ENCODE measurements around the gene GABBR2. TPM values are rescaled to one million over a fixed set of nuclear protein-coding genes. Genes with fewer than 3 reads are reported as not detected.

Gene GABBR2
- total and polyA plus RNA-seq, 9 of the 15 experiments (the other 6 are each of a cell fraction or from before 2014, with no cell fraction given), result 0.15 to 1.9 (median 0.32) TPM

DNA sequence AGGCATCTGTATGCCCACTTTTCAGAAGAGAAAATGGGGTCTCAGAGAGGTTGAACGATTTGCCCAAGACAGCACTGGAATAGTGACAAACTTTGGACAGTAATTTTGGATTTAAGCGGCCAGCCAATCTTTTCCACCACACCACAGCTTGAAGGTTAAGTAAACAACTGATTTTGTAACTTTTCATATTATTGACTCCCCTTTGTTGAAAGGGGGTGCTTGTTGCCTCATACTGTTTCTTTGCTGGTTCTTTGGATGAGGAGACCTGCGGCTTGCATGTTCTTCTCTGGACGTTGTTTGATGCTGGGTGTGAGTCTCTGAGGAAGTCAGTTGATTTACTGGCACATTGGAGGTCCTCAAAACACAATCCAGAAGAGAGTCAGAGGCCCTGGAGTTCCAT, 11.7 kb upstream of the GABBR2 start:
- ChIA-PET POLR2A (interaction anchor here (0.6 kb wide), 2 partner anchors 414 to 798 kb away, joined by 3 read pairs; partner anchors contain the start of gene TRMO), CTCF (ENCODE audit: low intra/inter-chr PET ratio) (no interaction called here)
- H3K27me3 ChIP-seq (ENCODE audit: control insufficient read depth in 2 of 2, insufficient read depth in 2 of 2, low read length in 2 of 2), result peaks cover 12 to 22% of the 10 kb centered on the region in 2 experiments; a peak in 4 of 5 replicates
- no peaks in the 10 kb centered on the region for H3K36me3 ChIP-seq (ENCODE audit: control insufficient read depth, insufficient read depth, low read length)
- no peaks in the 10 kb centered on the region for H3K4me1 ChIP-seq (replicated peaks in 1 of 2; ENCODE audit: control insufficient read depth in 2 of 2, insufficient read depth in 2 of 2, low read length in 2 of 2)
- in situ Hi-C loops (cut with MboI), result no loop called here
- DNase-seq (ENCODE audit: extremely low read depth in 1 of 4, low spot score in 3 of 4) (no peak), FAIRE-seq (no peak), ATAC-seq (no peak)
- H2AFZ ChIP-seq (ENCODE audit: low read depth, low read length), result no peak overlapping the region
- H3K9me3 ChIP-seq (replicated peaks; ENCODE audit: control insufficient read depth, insufficient read depth, low read depth, low read length), result no peaks in the 10 kb centered on the region
- 2% methylated on average over 4 of the region's 4 CpGs for WGBS (ENCODE audit: insufficient coverage, low coverage, missing lambda C conversion rate)
- no peak overlapping the region for H3K4me3 ChIP-seq
- 0 out of 2 replicates have a peak, but pooled peaks cover 3% of the 10 kb centered on the region for H4K20me1 ChIP-seq (replicated peaks; ENCODE audit: control insufficient read depth, insufficient read depth, low read length)
- H3K4me2 ChIP-seq (ENCODE audit: insufficient read depth, low read length), result no peak overlapping the region
- H3K9me1 ChIP-seq (ENCODE audit: control insufficient read depth, insufficient read depth, low read length), result no peaks in the 10 kb centered on the region
- no peak overlapping the region for H3K27ac ChIP-seq (ENCODE audit: extremely low read depth, low read depth, low read length)
- intact Hi-C loops (cut with micrococcal nuclease), result no loop called here
- no peaks in the 10 kb centered on the region for H3K79me2 ChIP-seq (ENCODE audit: control insufficient read depth, insufficient read depth, low read length)
- no peak overlapping the region for H3K9ac ChIP-seq (ENCODE audit: insufficient read depth in 1 of 2, low read depth in 2 of 2, low read length in 2 of 2)
- BruUV-seq (replicated peaks), result no TSS peak
- TF ChIP-seq, protein P1, sequence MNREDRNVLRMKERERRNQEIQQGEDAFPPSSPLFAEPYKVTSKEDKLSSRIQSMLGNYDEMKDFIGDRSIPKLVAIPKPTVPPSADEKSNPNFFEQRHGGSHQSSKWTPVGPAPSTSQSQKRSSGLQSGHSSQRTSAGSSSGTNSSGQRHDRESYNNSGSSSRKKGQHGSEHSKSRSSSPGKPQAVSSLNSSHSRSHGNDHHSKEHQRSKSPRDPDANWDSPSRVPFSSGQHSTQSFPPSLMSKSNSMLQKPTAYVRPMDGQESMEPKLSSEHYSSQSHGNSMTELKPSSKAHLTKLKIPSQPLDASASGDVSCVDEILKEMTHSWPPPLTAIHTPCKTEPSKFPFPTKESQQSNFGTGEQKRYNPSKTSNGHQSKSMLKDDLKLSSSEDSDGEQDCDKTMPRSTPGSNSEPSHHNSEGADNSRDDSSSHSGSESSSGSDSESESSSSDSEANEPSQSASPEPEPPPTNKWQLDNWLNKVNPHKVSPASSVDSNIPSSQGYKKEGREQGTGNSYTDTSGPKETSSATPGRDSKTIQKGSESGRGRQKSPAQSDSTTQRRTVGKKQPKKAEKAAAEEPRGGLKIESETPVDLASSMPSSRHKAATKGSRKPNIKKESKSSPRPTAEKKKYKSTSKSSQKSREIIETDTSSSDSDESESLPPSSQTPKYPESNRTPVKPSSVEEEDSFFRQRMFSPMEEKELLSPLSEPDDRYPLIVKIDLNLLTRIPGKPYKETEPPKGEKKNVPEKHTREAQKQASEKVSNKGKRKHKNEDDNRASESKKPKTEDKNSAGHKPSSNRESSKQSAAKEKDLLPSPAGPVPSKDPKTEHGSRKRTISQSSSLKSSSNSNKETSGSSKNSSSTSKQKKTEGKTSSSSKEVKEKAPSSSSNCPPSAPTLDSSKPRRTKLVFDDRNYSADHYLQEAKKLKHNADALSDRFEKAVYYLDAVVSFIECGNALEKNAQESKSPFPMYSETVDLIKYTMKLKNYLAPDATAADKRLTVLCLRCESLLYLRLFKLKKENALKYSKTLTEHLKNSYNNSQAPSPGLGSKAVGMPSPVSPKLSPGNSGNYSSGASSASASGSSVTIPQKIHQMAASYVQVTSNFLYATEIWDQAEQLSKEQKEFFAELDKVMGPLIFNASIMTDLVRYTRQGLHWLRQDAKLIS (CRISPR knock-in tag; IDR thresholded peaks at IDR 0.05), result no peak
- TF ChIP-seq, protein P2, sequence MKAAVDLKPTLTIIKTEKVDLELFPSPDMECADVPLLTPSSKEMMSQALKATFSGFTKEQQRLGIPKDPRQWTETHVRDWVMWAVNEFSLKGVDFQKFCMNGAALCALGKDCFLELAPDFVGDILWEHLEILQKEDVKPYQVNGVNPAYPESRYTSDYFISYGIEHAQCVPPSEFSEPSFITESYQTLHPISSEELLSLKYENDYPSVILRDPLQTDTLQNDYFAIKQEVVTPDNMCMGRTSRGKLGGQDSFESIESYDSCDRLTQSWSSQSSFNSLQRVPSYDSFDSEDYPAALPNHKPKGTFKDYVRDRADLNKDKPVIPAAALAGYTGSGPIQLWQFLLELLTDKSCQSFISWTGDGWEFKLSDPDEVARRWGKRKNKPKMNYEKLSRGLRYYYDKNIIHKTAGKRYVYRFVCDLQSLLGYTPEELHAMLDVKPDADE (conservative IDR thresholded peaks at IDR 0.05; ENCODE audit: control insufficient read depth, low read depth, low read length), result no peak
- TF ChIP-seq ZNF583 (CRISPR knock-in tag; IDR thresholded peaks at IDR 0.05) (no peak), JUN (IDR thresholded peaks at IDR 0.05; ENCODE audit: borderline replicate concordance, low read depth, low read length) (no peak), JUN (CRISPR knock-in tag; IDR thresholded peaks at IDR 0.05; ENCODE audit: borderline replicate concordance) (no peak), HNRNPK (IDR thresholded peaks at IDR 0.05; ENCODE audit: low read depth, low read length, poor library complexity, severe bottlenecking) (no peak), GABPB1 (CRISPR knock-in tag; IDR thresholded peaks at IDR 0.05) (no peak), PBX2 (CRISPR knock-in tag; IDR thresholded peaks at IDR 0.05; ENCODE audit: low read depth) (no peak), PBX2 (tag; conservative IDR thresholded peaks at IDR 0.05; ENCODE audit: low read depth) (no peak), ZNF274 (IDR thresholded peaks at IDR 0.05; ENCODE audit: borderline replicate concordance, low read depth, low read length) (no peak), NFRKB (IDR thresholded peaks at IDR 0.05; ENCODE audit: low read depth) (no peak), ZSCAN32 (CRISPR knock-in tag; IDR thresholded peaks at IDR 0.05) (no peak), ZFP36 (IDR thresholded peaks at IDR 0.05; ENCODE audit: low read depth, low read length, partially characterized antibody) (no peak)

Data from K562 (cell line).